GM18498 (cell line): ENCODE results near the gene IQSEC1.

Experiments
- ATAC-seq: cut with Tn5 transposase; IDR thresholded peaks from one replicate; pipeline ENCODE4 v1.9.1; 2021; ENCODE audit warnings: mild to moderate bottlenecking, moderate library complexity; ENCODE audit not compliant: unreplicated experiment

The IQSEC1 gene

DNA sequence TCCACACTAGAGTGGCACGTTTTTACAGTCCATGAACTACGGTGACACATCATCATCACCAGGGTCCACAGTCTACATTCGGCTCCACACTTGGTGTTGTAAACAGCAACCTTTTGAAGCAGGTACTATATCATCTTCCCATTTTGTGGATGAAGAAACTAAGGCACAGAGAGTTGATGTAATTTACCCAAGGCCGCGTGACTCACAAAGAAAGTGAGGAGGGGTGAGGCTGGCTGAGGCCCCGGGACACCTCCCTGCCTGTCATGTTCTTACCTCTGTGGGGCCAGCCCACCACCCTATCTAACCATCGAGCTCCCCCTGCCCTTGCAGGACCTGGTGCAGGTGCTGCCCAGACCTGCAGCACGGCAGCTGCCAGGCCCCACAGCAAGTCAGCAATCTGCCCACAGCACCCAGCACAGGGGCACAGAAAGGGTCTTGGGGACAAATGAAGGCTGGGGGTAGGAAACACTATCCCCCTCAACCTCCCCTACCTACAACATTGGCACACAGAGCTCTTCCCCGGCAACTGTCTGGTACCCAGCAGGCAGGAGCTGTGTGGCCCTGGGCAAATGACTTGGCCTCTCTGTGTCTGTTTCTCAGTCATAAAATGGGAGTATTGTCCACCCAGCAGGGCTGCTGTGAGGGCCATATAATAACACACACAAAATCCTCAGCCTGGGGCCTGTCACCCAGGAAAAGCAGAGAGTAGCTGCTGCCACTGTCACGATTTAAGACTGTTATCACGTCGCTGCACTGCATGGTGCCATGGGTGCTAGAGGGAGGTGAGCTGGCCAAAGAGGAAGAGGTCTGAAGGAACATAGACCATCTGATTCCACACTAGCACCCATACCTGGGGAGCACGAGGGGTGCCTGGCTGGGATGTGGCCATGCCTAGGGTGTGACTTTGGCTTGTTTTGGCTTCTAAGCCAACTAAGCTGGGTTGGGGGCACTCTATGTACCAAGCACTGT lies 115.1 kb downstream of the IQSEC1 start:
- ATAC-seq, result no peak

DNA sequence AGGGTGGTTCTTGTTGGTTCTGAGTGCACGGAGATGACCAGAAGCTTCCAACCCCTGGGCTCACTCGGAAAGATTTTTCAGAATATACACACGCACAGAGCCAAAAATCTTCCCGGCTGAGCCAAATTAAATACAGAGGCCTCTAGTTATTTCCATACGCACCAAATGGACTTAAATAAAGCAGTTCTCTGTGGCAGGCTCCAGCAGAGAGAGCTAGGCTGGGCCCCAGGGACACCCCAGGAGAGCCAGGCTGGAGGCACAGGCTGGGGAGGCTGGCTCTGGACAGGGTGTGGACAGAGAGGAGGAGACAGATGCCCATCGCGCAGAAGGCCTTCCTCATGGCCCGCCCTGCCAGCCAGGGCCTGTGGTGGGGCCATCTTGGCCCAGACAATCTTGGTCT lies 115.9 kb downstream of the IQSEC1 start:
- no peak for ATAC-seq

GRCh38 chr3:12956316-12956660 lies 116.9 kb downstream of the IQSEC1 start:
- no peak for ATAC-seq

DNA sequence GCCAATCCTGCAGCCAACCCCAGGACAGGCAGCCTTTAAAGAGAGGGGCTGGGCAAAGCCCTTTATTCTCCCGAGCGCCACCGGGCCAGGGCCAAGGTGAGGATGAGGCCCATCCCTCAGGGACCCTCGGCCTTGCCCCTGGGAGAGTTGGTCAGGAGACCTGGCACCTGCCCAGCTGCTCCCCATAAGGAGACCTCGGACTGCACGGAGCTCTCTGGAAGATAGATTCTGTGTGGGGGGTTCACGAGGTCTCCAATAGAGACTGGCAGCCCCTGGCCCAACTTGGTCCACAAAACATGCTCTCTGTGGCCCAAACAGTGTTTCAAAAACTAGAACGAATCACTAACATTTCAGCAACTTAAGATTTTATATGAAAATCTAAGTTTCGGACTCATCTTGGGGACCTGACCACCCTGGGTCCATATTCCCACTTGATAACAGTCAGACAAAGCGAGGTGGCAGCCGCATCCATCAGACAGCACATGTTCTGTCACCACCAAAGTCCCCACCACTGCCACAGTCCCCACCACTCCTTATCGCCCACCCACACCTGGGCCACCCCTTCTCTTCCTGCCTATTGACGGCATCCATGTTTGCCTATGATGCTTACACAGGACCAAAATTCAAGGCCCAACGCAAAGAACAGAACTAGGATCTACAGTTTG lies 117.4 kb downstream of the IQSEC1 start:
- no peak for ATAC-seq

DNA sequence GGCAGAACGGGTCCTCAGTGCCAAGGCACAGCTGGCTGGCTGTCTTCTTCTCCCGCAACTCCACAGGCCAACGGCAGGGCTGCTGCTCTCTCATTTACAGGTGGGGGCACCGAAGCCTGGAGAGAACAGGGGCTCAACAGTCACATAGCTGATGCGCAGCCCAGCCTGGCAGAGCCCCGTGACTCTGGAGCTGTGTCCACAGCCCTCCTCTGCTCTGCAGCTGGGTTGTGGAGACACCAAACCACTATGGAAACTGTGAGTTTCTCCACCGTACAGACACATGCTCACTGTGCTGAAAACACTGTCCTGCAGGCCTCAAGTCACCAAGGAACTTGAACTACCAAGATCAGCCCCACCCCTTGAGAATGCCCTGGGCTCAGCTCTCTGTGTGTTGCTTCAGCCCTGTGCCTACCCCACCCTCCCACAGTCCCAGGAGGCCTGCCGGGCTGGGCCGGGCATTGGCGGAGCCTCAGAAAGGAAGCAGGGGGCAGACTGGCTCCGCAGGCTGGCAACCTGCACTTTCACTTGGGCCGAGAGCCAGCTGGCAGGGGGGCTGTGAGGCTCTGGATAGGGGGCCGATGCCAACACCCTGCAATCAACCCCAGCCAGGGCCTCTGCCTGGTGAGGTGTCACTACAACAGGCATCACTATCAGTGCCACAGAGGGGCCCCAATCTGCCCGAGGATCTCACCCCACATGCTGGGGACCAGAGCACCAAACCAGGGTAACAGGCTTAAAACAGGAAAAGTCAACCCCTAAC lies 118.2 kb downstream of the IQSEC1 start:
- ATAC-seq, result peak; percentile 66

- no peak for ATAC-seq
These were observed 119.0 kb downstream of the IQSEC1 start for GRCh38 chr3:12954180-12954579.

DNA sequence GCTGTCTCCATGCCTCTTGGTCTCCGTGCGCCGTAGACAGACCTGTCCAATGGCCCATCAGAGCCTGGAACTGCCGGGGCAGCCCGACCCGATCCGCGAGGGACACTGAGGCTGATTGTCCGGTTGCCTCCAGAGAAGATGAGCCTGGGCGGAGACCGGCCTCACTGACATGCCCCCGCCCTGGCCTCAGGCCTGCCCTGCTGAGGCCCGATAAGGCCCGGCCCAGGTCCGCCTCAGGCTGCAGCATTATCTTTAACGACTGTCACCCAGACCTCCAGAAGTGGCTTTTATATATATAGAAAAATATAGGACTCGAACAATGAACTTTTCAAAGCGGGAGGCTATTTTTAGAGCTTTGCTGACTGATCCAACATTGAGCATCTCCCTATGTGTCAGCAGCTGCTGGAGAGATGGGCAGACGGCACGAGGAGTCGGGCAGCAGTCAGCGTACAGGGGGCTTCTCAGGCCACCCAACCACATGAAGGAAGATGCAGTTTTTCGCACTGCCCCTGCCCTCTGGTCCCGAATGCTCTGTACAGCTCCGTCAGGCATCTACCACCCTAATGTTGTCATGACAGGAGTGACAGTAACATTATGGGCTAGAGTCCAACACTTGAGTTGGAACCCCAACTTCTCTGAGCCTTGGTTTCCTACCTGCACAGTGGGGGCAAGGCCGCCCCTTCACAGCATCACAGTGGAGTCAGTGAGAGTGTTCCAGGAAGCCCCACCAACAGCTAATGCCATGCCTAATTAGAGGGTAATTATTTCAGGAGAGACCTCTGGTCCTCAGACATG lies 119.8 kb downstream of the IQSEC1 start:
- no peak for ATAC-seq

DNA sequence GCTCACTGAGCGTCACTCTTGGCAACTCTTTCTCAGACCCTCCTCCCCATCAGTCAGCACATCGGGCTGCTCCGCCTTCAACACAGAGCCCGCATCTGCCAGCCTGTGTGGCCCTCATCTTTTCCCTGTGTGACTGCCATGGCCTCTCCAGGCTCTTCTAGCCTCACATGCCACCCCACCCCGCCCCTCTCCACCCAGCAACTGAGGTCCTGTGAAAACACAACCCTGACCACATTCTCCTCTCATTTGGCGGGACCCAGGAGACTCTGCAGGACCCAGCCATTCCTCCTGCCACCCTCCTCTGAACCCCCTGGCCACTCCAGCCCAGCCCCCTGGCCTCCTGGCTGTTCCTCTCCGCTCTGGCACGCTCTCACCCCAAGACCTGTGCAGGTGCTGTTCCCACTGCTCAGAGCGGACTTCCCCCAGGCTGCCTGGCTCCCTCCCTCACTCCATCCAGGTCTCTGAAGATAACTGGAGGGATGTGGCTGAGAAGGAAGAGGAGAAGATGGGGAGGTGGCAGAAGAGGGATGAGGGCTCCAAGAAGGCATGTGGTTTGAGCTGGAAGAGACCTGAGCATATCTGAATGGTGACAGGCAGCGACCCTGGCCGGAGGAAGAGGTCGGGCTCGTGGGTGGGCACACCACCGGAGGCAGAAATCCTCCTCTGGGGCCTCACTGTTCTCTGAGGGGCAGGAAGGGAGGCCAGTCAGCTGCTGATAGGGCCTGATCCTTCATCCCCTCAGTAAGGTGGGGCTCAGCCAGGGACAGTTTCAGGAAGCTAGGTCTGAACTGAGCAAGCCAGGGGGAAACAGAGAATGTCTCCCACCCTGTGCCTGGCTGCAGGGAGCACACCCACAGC lies 120.7 kb downstream of the IQSEC1 start:
- ATAC-seq, result no peak

DNA sequence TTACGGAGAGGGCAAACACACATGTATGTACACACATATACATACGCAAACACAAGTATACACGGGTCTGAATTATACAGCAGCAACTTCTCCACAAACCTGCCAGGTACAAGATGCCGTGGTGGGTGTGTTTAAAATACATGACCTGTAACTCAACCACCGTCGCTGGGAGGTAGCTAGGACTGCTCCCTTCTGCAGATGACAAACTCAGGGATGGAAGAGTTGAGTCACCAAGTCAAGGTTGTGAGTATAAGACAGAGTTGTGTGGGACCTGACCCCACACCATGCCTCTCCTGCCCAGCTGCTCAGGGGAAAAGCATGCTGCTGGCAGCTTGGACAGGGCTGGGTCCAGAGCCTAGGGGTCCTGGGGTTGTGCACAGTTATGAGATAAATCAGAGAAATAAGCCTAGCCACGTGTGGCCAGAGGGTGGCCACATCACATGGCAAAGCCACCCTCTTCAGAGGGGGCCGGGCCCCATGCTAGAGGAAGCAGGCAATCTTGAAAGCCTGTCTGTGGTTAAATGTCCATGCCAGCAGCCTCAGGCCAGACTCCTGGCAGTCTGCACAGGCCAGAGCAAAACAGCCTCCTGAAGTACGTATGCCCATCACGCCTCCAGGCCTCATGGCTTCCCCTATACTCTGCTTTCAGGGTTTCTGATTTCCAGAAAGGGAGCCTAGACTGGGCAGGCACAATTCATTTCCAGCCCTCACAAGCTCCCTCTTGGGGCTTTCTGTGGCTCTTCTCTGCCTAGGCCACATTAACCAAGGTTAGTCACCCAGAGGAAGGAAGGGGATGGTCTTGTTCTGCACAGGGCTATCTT lies 124.1 kb downstream of the IQSEC1 start:
- ATAC-seq, result peak; percentile 59

DNA sequence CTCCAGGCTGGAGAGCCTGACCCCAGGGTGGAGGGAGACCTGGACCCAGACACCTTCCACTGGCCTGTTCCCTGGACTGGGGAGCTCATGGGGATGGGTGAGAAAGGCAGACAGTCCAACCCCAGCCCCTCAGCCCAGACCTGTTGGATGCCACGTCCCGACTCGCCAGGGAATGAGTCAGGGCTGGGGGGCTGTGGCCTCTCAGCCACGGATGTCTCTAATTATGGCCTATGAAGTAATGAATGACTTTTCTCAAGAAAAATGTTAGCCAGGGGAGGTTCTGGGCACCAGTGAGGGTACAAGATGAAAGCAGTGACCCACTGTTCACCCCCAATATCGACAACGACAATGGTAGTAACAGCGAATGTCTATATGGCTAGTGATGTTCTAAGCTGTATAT lies 124.9 kb downstream of the IQSEC1 start:
- no peak for ATAC-seq

DNA sequence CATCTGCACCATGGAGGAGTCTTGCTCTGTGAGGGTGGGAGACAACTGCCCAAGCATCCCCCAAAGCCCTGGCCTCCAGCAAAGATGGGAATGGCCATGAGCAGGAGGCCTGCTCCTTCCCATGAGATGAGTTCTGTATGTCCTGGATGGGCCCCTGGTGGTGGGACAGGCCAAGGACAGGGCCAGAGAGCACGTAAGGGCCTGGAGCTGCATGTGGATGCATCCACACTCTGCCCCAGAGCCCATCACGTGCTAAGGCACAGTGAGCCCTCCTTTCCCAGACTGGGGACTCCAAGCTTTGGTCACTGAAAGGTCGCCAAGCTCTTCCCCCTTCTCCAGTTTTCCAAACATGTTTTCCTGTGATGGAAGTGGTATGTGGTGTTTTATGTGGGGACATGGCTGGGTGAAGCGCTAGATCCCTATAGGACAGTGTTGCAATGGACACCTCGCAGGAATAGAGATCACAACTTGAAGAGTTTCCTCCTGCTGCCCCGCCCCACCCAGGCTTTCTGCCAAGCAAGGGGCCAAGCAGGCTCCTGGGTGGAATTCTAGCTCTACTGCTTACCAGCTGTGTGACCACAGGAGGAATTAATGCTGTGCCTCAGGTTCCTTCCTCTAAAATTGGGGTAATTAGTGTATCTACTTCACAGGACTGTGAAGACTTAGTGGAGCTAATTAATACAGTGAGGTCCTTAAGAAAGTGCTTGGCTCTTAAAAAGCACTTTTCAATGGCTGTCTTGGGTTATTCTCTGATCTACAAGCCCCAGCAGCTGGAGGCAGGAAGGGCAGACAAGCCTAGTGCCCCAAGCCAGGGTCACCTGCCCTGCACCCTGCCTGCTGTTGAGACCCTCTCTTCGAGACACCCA lies 125.5 kb downstream of the IQSEC1 start:
- no peak for ATAC-seq

DNA sequence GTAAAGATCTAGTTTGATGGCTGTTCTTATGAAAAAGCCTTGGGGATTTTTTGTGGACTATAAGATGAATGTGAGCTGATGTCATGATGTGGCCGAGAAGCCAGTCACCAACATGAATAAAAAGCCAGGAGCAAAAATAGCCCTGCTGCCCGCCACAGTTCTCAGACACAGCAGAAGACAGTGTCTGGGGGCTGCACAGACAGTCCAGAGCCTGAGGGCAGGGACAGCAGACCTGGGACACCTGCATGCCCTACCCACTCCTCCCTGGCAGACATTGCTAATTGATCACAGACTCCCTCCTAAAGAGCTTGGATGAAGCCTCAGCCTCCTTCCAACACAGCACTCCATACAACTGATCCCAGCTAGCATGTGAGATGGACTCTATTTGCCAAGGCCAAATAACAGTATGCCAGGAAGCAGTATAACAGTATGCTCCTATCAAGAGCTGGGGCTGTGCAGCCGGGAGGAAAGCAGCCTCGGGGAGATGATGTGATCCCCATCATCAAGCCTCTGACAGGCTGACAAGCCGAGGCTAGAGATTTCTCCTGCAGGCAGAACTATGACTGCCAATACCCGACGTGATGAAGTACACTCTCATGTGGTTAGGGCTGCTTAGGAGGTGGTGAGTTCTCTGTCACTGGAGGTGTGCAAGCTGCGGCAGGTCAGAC lies 126.4 kb downstream of the IQSEC1 start:
- ATAC-seq, result no peak

DNA sequence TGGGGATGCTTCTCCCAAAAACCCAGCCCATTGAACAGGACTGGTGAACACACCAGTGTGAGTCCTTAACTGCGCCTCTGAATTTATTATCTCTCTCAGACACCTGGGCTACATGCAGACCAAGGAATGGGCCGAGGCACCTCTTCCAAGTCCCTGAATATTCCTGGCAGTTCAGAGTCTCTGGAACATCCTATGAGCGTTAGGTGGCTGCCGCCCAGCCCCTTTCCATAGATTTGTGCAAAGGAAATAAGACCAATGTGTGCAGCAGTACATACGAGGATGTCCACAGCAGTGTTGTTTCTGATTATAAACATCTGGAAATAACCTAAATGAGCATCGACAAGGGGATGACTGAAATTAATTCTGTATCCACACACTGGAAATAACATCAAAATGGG lies 127.0 kb downstream of the IQSEC1 start:
- ATAC-seq, result no peak

DNA sequence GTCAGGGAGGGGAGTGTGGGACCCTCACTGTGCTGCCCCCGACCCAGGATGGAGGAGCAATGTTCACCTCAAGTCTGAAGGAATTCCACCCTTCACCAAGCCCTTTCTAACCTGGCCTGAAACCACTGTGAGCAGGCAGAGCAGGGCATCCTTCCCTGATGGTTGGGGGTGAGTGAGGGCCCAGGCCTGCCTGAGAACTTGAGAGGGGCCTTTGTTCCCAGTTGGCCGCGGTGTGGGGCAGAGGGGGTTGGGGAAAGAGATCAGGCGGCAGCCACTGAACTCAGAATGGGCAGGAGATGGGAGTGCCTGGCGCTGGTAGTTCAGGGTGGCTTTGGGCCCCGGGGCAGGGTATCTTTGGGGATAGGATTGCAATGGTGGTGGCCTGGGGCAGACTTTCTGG lies 128.4 kb downstream of the IQSEC1 start:
- no peak for ATAC-seq

GRCh38 chr3:12944413-12944812 lies 128.8 kb downstream of the IQSEC1 start:
- no peak for ATAC-seq

DNA sequence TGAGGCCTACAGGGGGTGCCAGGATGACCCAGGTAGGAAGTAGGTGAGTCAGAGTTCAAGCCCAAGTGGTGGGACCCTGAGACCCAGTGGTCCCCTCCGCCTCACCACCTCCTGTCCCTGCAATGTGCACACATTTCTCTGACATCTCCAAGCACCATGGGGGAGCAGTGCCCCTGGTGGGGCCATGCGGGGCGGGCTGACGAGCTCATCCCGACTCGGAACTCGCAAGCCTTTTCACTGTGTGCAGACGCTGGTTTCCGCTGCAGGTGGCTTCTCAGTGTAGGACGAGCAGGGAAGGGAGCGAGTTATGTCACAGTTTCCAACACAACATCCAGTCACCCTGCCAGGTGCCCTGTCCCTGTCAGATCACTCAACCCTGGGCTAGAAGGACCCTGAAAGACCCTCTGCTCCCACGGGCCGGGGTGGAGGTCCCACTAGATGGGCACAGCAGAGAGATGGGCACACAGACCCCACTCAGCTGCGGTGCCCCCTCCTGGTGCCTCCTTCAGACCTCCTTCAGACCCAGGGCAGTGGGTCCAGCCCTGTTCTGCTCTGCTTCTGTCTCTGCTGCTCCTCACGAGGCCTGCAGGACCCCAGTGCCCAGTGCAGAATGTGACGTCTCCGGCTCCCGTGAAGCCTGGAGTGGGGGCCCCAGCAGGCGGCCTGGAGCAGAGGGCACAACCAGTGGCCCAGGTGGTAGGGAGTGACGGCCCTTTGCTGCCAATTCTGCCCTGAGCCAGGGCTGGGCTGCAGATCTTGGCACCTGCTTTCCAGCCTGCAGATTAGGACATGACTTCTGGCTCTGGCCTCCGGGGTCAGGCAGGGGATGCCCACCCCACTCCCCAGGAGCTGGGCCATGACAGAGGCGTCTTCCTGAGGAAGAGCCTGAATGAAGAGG lies 129.9 kb downstream of the IQSEC1 start:
- no peak for ATAC-seq
